ENCODE results near the gene ENGASE. TPM values are rescaled to one million over a fixed set of nuclear protein-coding genes. Genes with fewer than 3 reads are reported as not detected.

ENGASE gene
- total RNA-seq, 4 donors from 2014 or later = 8.3 to 46.5 (median 16.2) TPM

GRCh38 chr17:79102214-79102613, 27.6 kb downstream of the ENGASE start:
- ATAC-seq = no peak
- WGBS, 2 donors (ENCODE audit: low coverage in 1 of 2) = 60% methylated on average over 1 of the region's 7 CpGs; no CpG with 5 or more reads in 1 of the 2 donors
- H3K4me3 ChIP-seq = no peak overlapping the region
- no peaks in the 10 kb centered on the region for H3K9me3 ChIP-seq
- H3K27me3 ChIP-seq = peaks cover 83% of the 10 kb centered on the region
- no peak overlapping the region for H3K27ac ChIP-seq
- no peaks in the 10 kb centered on the region for H3K36me3 ChIP-seq
- TF ChIP-seq POLR2A (IDR thresholded peaks at IDR 0.05) (no peak), POLR2AphosphoS5 (IDR thresholded peaks at IDR 0.05) (no peak), EP300 (IDR thresholded peaks at IDR 0.05) (no peak)
- TF ChIP-seq, protein P1, sequence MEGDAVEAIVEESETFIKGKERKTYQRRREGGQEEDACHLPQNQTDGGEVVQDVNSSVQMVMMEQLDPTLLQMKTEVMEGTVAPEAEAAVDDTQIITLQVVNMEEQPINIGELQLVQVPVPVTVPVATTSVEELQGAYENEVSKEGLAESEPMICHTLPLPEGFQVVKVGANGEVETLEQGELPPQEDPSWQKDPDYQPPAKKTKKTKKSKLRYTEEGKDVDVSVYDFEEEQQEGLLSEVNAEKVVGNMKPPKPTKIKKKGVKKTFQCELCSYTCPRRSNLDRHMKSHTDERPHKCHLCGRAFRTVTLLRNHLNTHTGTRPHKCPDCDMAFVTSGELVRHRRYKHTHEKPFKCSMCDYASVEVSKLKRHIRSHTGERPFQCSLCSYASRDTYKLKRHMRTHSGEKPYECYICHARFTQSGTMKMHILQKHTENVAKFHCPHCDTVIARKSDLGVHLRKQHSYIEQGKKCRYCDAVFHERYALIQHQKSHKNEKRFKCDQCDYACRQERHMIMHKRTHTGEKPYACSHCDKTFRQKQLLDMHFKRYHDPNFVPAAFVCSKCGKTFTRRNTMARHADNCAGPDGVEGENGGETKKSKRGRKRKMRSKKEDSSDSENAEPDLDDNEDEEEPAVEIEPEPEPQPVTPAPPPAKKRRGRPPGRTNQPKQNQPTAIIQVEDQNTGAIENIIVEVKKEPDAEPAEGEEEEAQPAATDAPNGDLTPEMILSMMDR (IDR thresholded peaks at IDR 0.05) = no peak
- H3K4me1 ChIP-seq = peaks cover 0 to 6% (median 0%) of the 10 kb centered on the region in 3 donors

DNA sequence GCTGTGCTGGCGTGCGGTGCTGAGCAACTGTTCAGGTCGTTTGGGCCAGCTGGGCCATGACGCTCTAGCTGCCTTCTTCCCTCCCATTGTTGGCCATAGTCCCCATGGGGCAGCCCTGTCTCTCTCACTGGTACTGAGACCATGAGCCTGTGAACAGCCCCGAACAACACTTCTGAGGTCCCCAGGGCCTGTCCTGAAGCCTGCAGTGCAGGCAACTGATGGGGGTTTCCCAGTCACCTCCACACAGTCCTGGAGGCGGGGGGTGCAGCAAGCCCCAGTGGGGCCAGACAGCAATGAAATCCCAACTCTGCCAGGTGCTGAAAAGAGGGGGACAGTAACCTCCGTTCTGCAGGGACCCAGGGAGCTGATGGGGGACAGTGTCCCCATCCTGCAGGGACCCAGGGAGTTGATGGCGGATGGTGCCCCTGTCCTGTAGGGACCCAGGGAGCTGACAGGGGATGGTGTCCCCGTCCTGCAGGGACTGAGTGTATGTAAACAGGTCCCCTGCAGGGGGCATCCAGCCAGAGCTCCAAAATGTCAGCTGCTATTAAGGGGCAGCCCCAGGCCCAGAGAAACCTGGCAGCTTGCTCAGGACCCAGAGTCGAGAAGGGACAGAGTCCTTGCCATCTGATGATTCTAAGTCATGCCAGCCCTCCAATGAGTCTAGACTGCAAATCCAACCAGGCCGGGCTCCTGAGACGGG, 30.4 kb downstream of the ENGASE start:
- WGBS, 2 donors (ENCODE audit: low coverage in 1 of 2) = 40% methylated on average over 1 of the region's 12 CpGs; no CpG with 5 or more reads in 1 of the 2 donors
- no peaks in the 10 kb centered on the region for H3K9me3 ChIP-seq
- H3K4me1 ChIP-seq = no peaks in the 10 kb centered on the region
- ATAC-seq = no peak
- no peak overlapping the region for H3K27ac ChIP-seq
- no peaks in the 10 kb centered on the region for H3K36me3 ChIP-seq
- TF ChIP-seq POLR2A (IDR thresholded peaks at IDR 0.05) (no peak), POLR2AphosphoS5 (IDR thresholded peaks at IDR 0.05) (no peak), EP300 (IDR thresholded peaks at IDR 0.05) (no peak)
- TF ChIP-seq, protein P1 (IDR thresholded peaks at IDR 0.05) = no peak
- peaks cover 70% of the 10 kb centered on the region for H3K27me3 ChIP-seq
- H3K4me3 ChIP-seq = no peak overlapping the region

DNA sequence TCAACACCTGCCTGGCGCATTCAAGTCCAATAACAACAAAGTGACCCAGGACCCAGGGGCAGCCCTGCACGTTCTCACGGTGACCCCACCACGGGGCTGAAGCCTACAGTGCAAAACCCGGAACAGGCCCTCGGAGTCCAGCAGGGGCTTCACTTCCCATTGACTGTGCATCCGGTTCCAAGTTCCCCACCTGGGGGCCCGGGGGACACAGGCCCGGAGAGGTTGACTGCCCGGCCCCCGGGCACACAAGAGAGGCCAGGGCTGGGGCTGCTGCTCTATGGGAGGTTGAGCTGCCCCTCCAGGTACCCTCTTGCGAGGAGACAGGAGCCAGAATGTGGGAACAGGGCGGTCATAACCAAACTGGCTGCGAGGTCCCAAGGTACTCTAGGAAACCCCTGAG, 31.3 kb downstream of the ENGASE start:
- Histone ChIP-seq H3K27me3 (peaks cover 65% of the 10 kb centered on the region), H3K4me1 (no peaks in the 10 kb centered on the region), H3K9me3 (no peaks in the 10 kb centered on the region), H3K4me3 (no peak overlapping the region), H3K36me3 (no peaks in the 10 kb centered on the region), H3K27ac (no peak overlapping the region)
- no peak for ATAC-seq
- no CpG with 5 or more reads among the region's 14 CpGs for WGBS, 2 donors (ENCODE audit: low coverage in 1 of 2)
- TF ChIP-seq EP300 (IDR thresholded peaks at IDR 0.05) (no peak), POLR2A (IDR thresholded peaks at IDR 0.05) (no peak)
- TF ChIP-seq, protein P1 (IDR thresholded peaks at IDR 0.05) = no peak

GRCh38 chr17:79106958-79107357, 32.3 kb downstream of the ENGASE start:
- TF ChIP-seq, protein P1 (IDR thresholded peaks at IDR 0.05) = no peak
- Histone ChIP-seq H3K4me1 (no peaks in the 10 kb centered on the region), H3K4me3 (no peak overlapping the region), H3K9me3 (no peaks in the 10 kb centered on the region), H3K27me3 (peaks cover 55% of the 10 kb centered on the region), H3K27ac (no peak overlapping the region), H3K36me3 (no peaks in the 10 kb centered on the region)
- WGBS, 2 donors (ENCODE audit: low coverage in 1 of 2) = 98% methylated on average over 6 of the region's 11 CpGs; no CpG with 5 or more reads in 1 of the 2 donors
- ATAC-seq = no peak

DNA sequence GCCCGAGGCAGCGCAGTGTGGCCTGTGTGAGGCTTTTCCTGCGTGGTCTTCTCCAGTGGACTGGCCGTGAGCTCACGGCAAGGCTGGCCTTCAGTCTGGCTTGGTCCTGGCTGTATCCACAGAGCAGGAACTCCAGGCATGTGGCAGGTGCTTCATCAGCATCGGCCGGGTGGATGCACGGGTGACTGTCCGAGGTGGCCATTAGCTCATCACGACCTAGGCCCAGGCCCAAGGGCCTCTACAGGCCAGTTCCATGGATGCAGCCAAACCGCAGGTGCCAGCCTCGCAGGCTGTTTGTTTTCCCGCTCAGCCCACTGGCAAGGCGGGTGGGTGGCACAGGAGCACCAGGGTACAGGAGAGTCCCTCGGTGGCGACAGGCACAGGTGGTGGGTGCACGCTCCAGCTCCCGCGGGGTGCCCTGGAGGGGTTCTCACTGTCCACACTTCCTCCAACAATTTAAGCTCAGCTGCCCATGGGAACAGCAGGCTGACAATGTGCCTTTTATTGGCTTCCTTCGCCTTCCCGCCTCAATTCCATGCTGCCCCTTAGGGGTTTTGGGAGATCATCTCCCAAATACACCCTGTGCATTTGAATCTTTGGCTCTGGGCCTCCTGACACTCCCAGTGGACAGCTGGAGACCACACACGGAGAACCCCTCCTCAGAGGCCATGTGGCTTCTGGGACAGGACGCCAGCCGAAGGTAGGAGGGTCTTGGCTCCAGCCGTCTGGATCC, 33.0 kb downstream of the ENGASE start:
- TF ChIP-seq, protein P1 (IDR thresholded peaks at IDR 0.05) = no peak
- TF ChIP-seq POLR2A (IDR thresholded peaks at IDR 0.05) (no peak), EP300 (IDR thresholded peaks at IDR 0.05) (no peak)
- Histone ChIP-seq H3K4me1 (no peaks in the 10 kb centered on the region), H3K27me3 (peaks cover 48% of the 10 kb centered on the region), H3K27ac (no peak overlapping the region), H3K4me3 (no peak overlapping the region), H3K36me3 (no peaks in the 10 kb centered on the region), H3K9me3 (no peaks in the 10 kb centered on the region)
- WGBS, 2 donors (ENCODE audit: low coverage in 1 of 2) = 89% methylated on average over 16 of the region's 25 CpGs; no CpG with 5 or more reads in 1 of the 2 donors
- ATAC-seq = no peak
